ENCODE measurements around the gene SPATA12. TPM values are rescaled to one million over a fixed set of nuclear protein-coding genes. Genes with fewer than 3 reads are reported as not detected.

SPATA12 gene
- total and polyA plus RNA-seq, 7 donors = 0.01 TPM; not detected in 6

DNA sequence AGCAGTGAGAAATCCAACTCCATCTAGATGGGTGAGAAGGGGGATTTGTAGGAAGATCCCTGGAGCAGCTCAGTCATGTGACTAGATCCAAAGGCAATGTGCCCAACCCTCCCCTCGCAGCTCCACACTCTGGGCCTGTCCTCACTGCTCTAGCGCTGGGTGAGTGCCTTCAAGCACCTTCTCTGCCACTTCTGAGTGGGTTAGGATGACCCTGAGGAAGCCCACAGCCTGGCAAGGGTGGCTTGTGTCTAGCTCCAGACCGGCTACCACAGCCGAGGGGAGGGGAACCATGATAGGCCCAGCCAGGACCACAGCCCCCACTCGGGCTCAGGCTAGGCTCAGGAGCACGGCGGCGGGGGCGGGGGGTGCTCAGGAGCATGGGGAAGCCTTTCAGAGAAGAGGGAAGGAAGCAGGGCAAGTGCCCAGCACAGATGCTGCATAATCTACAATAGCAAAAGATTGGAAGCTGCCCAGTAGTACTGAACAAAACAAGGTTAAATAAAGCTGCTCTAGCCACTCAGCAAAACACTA is 1.7 kb downstream of the SPATA12 start:
- no peaks in the 10 kb centered on the region for H3K4me1 ChIP-seq
- 35 to 50% (median 35%) methylated on average over 9 of the region's 9 CpGs for WGBS, 3 donors
- intact Hi-C loops (cut with DNase I) = no loop called here
- H3K9me3 ChIP-seq = no peaks in the 10 kb centered on the region
- no peak overlapping the region for H3K4me3 ChIP-seq
- H3K36me3 ChIP-seq (ENCODE audit: insufficient read depth in 1 of 2, low read depth in 1 of 2) = no peaks in the 10 kb centered on the region
- ATAC-seq = no peak
- no peak overlapping the region for H3K27ac ChIP-seq
- no peak for DNase-seq
- H3K27me3 ChIP-seq (ENCODE audit: insufficient read depth in 3 of 3, low read length in 2 of 3) = peaks cover 0 to 3% (median 0%) of the 10 kb centered on the region in 3 donors
- TF ChIP-seq, protein P1, sequence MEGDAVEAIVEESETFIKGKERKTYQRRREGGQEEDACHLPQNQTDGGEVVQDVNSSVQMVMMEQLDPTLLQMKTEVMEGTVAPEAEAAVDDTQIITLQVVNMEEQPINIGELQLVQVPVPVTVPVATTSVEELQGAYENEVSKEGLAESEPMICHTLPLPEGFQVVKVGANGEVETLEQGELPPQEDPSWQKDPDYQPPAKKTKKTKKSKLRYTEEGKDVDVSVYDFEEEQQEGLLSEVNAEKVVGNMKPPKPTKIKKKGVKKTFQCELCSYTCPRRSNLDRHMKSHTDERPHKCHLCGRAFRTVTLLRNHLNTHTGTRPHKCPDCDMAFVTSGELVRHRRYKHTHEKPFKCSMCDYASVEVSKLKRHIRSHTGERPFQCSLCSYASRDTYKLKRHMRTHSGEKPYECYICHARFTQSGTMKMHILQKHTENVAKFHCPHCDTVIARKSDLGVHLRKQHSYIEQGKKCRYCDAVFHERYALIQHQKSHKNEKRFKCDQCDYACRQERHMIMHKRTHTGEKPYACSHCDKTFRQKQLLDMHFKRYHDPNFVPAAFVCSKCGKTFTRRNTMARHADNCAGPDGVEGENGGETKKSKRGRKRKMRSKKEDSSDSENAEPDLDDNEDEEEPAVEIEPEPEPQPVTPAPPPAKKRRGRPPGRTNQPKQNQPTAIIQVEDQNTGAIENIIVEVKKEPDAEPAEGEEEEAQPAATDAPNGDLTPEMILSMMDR (IDR thresholded peaks at IDR 0.05) = no peak

DNA sequence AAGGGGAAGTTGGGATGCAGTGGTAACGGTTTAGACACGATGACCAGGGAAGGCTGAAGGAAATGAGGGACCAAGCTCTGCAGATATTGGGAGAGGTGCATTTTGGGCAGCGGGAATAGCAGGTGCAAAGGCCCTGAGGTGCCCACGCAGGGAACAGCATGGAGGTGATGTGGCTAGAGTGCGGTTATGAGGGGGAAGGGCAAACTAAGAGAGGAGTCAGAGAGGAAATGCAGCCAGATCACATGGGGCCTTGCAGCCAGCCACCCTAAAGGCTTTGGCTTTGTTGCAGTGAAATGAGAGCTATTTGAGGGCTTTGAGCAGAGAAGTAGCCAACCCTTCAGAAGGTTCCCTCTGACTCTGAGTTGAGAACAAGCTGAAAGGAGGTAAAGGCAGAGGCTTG is 2.6 kb downstream of the SPATA12 start:
- Histone ChIP-seq H3K36me3 (ENCODE audit: insufficient read depth in 1 of 2, low read depth in 1 of 2) (no peaks in the 10 kb centered on the region), H3K27ac (no peak overlapping the region), H3K4me1 (no peaks in the 10 kb centered on the region), H3K27me3 (ENCODE audit: insufficient read depth in 3 of 3, low read length in 2 of 3) (peaks cover 0 to 3% (median 0%) of the 10 kb centered on the region in 3 donors), H3K9me3 (no peaks in the 10 kb centered on the region), H3K4me3 (no peak overlapping the region)
- no peak for ATAC-seq
- TF ChIP-seq, protein P1 (IDR thresholded peaks at IDR 0.05) = no peak
- 91 to 96% (median 92%) methylated on average over 5 of the region's 5 CpGs for WGBS, 3 donors
- DNase-seq = no peak
- intact Hi-C loops (cut with DNase I) = no loop called here

DNA sequence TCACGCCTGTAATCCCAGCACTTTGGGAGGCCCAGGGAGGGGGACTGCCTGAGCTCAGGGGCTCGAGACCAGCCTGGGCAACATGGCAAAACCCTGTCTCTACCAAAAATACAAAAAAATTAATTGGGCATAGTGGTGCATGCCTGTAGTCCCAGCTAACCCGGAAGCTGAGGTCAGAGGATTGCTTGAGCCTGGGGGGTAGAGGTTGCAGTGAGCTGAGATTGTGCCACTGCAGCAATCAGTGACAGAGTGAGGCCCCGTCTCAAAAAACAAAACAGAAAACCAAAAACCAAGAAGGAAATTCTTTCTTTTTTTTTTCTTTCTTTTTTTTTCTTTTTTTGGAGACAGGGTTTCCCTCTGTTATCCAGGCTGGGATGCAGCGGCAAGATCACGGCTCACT is 3.5 kb downstream of the SPATA12 start:
- Histone ChIP-seq H3K36me3 (ENCODE audit: insufficient read depth in 1 of 2, low read depth in 1 of 2) (no peaks in the 10 kb centered on the region), H3K4me1 (peaks cover 7% of the 10 kb centered on the region), H3K9me3 (no peaks in the 10 kb centered on the region), H3K27ac (no peak overlapping the region), H3K27me3 (ENCODE audit: insufficient read depth in 3 of 3, low read length in 2 of 3) (peaks cover 0 to 3% (median 0%) of the 10 kb centered on the region in 3 donors), H3K4me3 (no peak overlapping the region)
- WGBS, 3 donors = 84 to 88% (median 86%) methylated on average over 6 of the region's 6 CpGs
- TF ChIP-seq, protein P1 (IDR thresholded peaks at IDR 0.05) = no peak
- intact Hi-C loops (cut with DNase I) = no loop called here
- ATAC-seq = no peak
- DNase-seq = no peak

DNA sequence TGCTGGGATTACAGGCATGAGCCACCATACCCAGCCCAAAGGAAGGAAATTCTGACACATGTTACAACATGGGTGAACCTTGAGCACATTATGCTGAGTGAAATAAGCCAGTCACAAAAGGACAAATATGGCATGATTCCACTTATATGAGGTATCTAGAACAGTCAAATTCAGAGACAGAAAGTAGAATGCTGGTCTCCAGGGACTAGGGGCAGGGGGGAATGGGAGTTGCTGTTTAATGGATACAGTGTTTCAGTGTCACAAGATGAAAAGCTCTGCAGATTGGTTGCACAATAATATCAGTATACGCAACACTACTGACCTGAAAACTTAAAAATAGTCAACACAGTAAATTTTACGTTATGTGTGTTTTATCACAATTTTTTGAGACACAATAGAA is 4.1 kb downstream of the SPATA12 start:
- no peaks in the 10 kb centered on the region for H3K36me3 ChIP-seq (ENCODE audit: insufficient read depth in 1 of 2, low read depth in 1 of 2)
- H3K27ac ChIP-seq = no peak overlapping the region
- 95 to 97% (median 96%) methylated on average over 2 of the region's 2 CpGs for WGBS, 3 donors
- peaks cover 0 to 3% (median 0%) of the 10 kb centered on the region in 3 donors for H3K27me3 ChIP-seq (ENCODE audit: insufficient read depth in 3 of 3, low read length in 2 of 3)
- H3K9me3 ChIP-seq = no peaks in the 10 kb centered on the region
- DNase-seq (no peak), ATAC-seq (no peak)
- peaks cover 7% of the 10 kb centered on the region for H3K4me1 ChIP-seq
- intact Hi-C loops (cut with DNase I) = no loop called here
- H3K4me3 ChIP-seq = no peak overlapping the region
- TF ChIP-seq, protein P1 (IDR thresholded peaks at IDR 0.05) = no peak

DNA sequence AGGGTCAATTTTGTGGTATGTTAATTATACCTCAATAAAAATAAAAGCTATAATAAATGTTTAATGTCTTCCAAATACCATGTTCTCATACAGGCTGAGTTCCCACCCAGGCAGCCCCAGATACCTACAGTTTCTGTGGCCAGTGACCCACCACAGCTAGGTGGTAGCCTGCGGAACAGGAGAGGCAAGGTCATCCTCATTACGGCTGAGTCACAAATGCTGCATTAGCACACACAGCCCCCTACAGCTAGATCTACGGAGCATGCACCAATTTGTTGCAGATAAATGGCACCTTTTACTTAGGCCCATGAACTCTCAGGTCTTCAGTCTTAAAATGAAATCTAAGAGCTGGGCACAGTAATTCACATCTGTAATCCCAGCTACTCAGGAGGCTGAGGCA is 5.1 kb downstream of the SPATA12 start:
- H3K4me1 ChIP-seq = peaks cover 7% of the 10 kb centered on the region
- ATAC-seq (no peak), DNase-seq (no peak)
- TF ChIP-seq, protein P1 (IDR thresholded peaks at IDR 0.05) = no peak
- 94 to 99% (median 95%) methylated on average over 3 of the region's 3 CpGs for WGBS, 3 donors
- H3K9me3 ChIP-seq = no peaks in the 10 kb centered on the region
- no peaks in the 10 kb centered on the region for H3K36me3 ChIP-seq (ENCODE audit: insufficient read depth in 1 of 2, low read depth in 1 of 2)
- intact Hi-C loops (cut with DNase I) = no loop called here
- no peak overlapping the region for H3K27ac ChIP-seq
- no peak overlapping the region for H3K4me3 ChIP-seq
- H3K27me3 ChIP-seq (ENCODE audit: insufficient read depth in 3 of 3, low read length in 2 of 3) = peaks cover 0 to under 1% (median 0%) of the 10 kb centered on the region in 3 donors

Data from psoas muscle (tissue), 8 donors.